Endothelial cell of umbilical vein (primary cell): ENCODE data around the gene ENO2. TPM values are rescaled to one million over a fixed set of nuclear protein-coding genes. Genes with fewer than 3 reads are reported as not detected.
"Not testable (repeated sequence)": the region's sequence is repeated elsewhere in the genome, so short reads cannot be mapped to it uniquely, and the experiment has no call there.

ENCODE experiments used
- Bru-seq: library from RNA; stranded (reverse); fragments of 400-500 nt; gene quantifications from one replicate; lab custom pipeline; 2021; lab: Mats Ljungman, UMichigan
- BruChase-seq, 2 experiments: library from RNA; stranded (reverse); fragments of 400-500 nt; gene quantifications; one replicate each; lab custom pipeline; 2021; lab: Mats Ljungman, UMichigan
- BruUV-seq: library from RNA; stranded (reverse); fragments of 400-500 nt; replicated peaks from 2 replicates; lab custom pipeline; 2021; lab: Mats Ljungman, UMichigan
- CTCF ChIA-PET: fragments of 300-600, 350-600 bp; sonication (Branson Sonifier 250); formaldehyde crosslinking; loops from one replicate; lab custom pipeline; 2021; ENCODE audit warnings: antibody characterized with exemption, inconsistent platforms; lab: Charles Lee
- POLR2A ChIA-PET: fragments of 300-600, 350-600 bp; sonication (Branson Sonifier 250); formaldehyde crosslinking; loops from one replicate; lab custom pipeline; 2021; ENCODE audit warnings: antibody characterized with exemption, inconsistent platforms; lab: Charles Lee
- DNase-seq: peaks from one replicate; pipeline ENCODE4 v3.0.0-alpha.2; 2011; ENCODE audit warnings: low read depth, low spot score
- FAIRE-seq: peaks from 2 replicates; lab custom pipeline; 2011; peaks lifted over from hg19 to GRCh38; lab: Jason Lieb, UNC
- H2AFZ ChIP-seq: 2 replicates; pipeline ENCODE4 v1.6.0; 2012; ENCODE audit warnings: low read depth, low read length, control low read depth, inconsistent platforms
- H3K27ac ChIP-seq: 2 replicates; pipeline ENCODE4 v1.5.1; 2011; ENCODE audit warnings: low read depth, mild to moderate bottlenecking, control low read depth, low read length, moderate library complexity; ENCODE audit not compliant: insufficient read depth
- H3K27me3 ChIP-seq, 2 experiments: 2 replicates each; pipeline versions ENCODE4 v1.6.0 to v1.6.1; 2011; ENCODE audit warnings: low read length in 2 of 2, mixed read lengths in 1 of 2; ENCODE audit not compliant: control insufficient read depth in 2 of 2, insufficient read depth in 2 of 2
- H3K36me3 ChIP-seq, 2 experiments: 2 replicates in 1 of 2; 3 replicates in 1 of 2; pipeline ENCODE4 v1.5.1; 2011; ENCODE audit warnings: low read length in 2 of 2, mild to moderate bottlenecking in 1 of 2, moderate library complexity in 1 of 2; ENCODE audit not compliant: control insufficient read depth in 2 of 2, insufficient read depth in 2 of 2; ENCODE audit errors: extremely low read depth in 1 of 2
- H3K4me1 ChIP-seq: 3 replicates; pipeline ENCODE4 v1.5.1; 2011; ENCODE audit warnings: mild to moderate bottlenecking, low read length; ENCODE audit not compliant: control insufficient read depth, insufficient read depth; ENCODE audit errors: extremely low read depth
- H3K4me2 ChIP-seq: 2 replicates; pipeline ENCODE4 v1.6.1; 2011; ENCODE audit warnings: low read length, control low read depth, mixed read lengths; ENCODE audit not compliant: insufficient read depth
- H3K4me3 ChIP-seq, 3 experiments: fragments of 200-600 bp in 1 of 3; sonication (generic), shearing (Covaris generic) in 1 of 3; replicated peaks in 1 of 3; 2 replicates each; pipeline ENCODE4 v1.5.1; 2011 to 2016; ENCODE audit warnings: control low read depth in 3 of 3, low read length in 3 of 3, mild to moderate bottlenecking in 2 of 3, inconsistent platforms in 1 of 3, low read depth in 1 of 3, moderate library complexity in 1 of 3; ENCODE audit not compliant: insufficient read depth in 1 of 3
- H3K79me2 ChIP-seq: 2 replicates; pipeline ENCODE4 v1.6.0; 2012; ENCODE audit warnings: low read length, inconsistent platforms; ENCODE audit not compliant: control insufficient read depth, insufficient read depth
- H3K9ac ChIP-seq: replicated peaks from 2 replicates; pipeline ENCODE3; 2011; ENCODE audit warnings: low read length, control low read depth; ENCODE audit not compliant: insufficient read depth; ENCODE audit errors: extremely low read depth
- H3K9me1 ChIP-seq: replicated peaks from 3 replicates; pipeline ENCODE4 v1.6.0; 2011; ENCODE audit warnings: mild to moderate bottlenecking, low read length; ENCODE audit not compliant: control insufficient read depth, insufficient read depth; ENCODE audit errors: extremely low read depth
- H3K9me3 ChIP-seq: replicated peaks from 2 replicates; pipeline ENCODE4 v1.5.1; 2012; ENCODE audit warnings: low read length, inconsistent platforms; ENCODE audit not compliant: control insufficient read depth, insufficient read depth
- H4K20me1 ChIP-seq: replicated peaks from 2 replicates; pipeline ENCODE3; 2011; ENCODE audit warnings: mild to moderate bottlenecking, low read length; ENCODE audit not compliant: control insufficient read depth, insufficient read depth; ENCODE audit errors: extremely low read depth
- CTCF ChIP-seq, 2 donors: IDR thresholded peaks; 1 replicate in 1 of 2; 2 replicates in 1 of 2; pipeline ENCODE4 v1.5.1; 2011; ENCODE audit warnings: low read length in 2 of 2, mild to moderate bottlenecking in 2 of 2, moderate library complexity in 2 of 2, control low read depth in 1 of 2, inconsistent platforms in 1 of 2, low read depth in 1 of 2; ENCODE audit not compliant: insufficient read depth in 1 of 2; ENCODE audit errors: extremely low read depth in 1 of 2
- GATA2 ChIP-seq: IDR thresholded peaks from 2 replicates; pipeline ENCODE4 v1.7.0; 2011; ENCODE audit warnings: low read depth, mild to moderate bottlenecking, moderate library complexity, mixed read lengths, low read length; ENCODE audit not compliant: insufficient read length, insufficient read depth
- JUN ChIP-seq: IDR thresholded peaks from 2 replicates; pipeline ENCODE4 v1.6.1; 2011; ENCODE audit warnings: borderline replicate concordance, low read depth; ENCODE audit not compliant: insufficient read length, insufficient read depth
- MAX ChIP-seq: IDR thresholded peaks from 2 replicates; pipeline ENCODE4 v1.6.1; 2011; ENCODE audit not compliant: insufficient read depth, insufficient read length
- MYC ChIP-seq: IDR thresholded peaks from one replicate; pipeline ENCODE4 v1.6.1; 2011; ENCODE audit warnings: mild to moderate bottlenecking, low read depth, low read length
- dilution Hi-C: fragments of 300-500 bp; cut with MboI; formaldehyde crosslinking; loops from one replicate; pipeline ENCODE4 v1.15.0; 2019; ENCODE audit warnings: low sequenced_read_pairs; ENCODE audit not compliant: extremely low pct_ligation_motif_present
- intact Hi-C: fragments of 100-400 bp; cut with micrococcal nuclease; formaldehyde crosslinking; loops from one replicate; pipeline ENCODE4 v1.10.0; 2022
- long read RNA-seq: library from polyadenylated mRNA; stranded (forward); transcript quantifications from one replicate; pipeline ENCODE4 v2.0.0, GENCODE V29; 2021
- polyA minus RNA-seq, 3 experiments: library from RNA; depleted of rRNA, polyadenylated mRNA; stranded (reverse); fragments of >200 nt; gene quantifications; 1 replicate in 1 of 3; 2 replicates in 2 of 3; pipeline ENCODE4 v1.2.3, GENCODE V29; 2011
- polyA plus RNA-seq, 4 experiments: library from polyadenylated mRNA; depleted of rRNA in 3 of 4; stranded (reverse) in 3 of 4; unstranded in 1 of 4; fragments of >200 nt; gene quantifications; 2 replicates each; pipeline versions ENCODE4 v1.2.1 to v1.2.3, GENCODE V29; 2011 to 2012; ENCODE audit warnings: missing spikeins in 1 of 4
- total RNA-seq: library from RNA; stranded (reverse); gene quantifications from 2 replicates; pipeline ENCODE4 v1.2.3, GENCODE V29; 2021

The ENO2 gene
- total RNA-seq (13.8 and 18.6 TPM in 2 replicates), polyA plus RNA-seq (9.1 and 11.4 TPM in 2 replicates), polyA minus RNA-seq (10.4 and 13.6 TPM in 2 replicates), Bru-seq, nascent RNA (percentile 38 among the genes with signal in this experiment), BruChase-seq, experiment 1, labeled RNA remaining after a 6-hour chase (percentile 55 among the genes with signal in this experiment), BruChase-seq, experiment 2, labeled RNA remaining after a 2-hour chase (percentile 45 among the genes with signal in this experiment)
- polyA plus RNA-seq (2011; cell fraction: cytosol; rRNA removed): 11.0 and 11.2 TPM in 2 replicates
- 35.7 and 41.5 TPM in 2 replicates for polyA plus RNA-seq (2011; cell fraction: nucleus; rRNA removed)
- polyA plus RNA-seq (2012): 18.1 and 20.0 TPM in 2 replicates
- 9.3 TPM for polyA minus RNA-seq (2011; cell fraction: cytosol; rRNA and poly(A)+ RNA removed)
- 4.6 TPM in 2 replicates for polyA minus RNA-seq (2011; cell fraction: nucleus; rRNA and poly(A)+ RNA removed)
- long read RNA-seq, transcript ENO2-201 (12 exons, 2,423 nt): major isoform, 10 of 21 reads
- long read RNA-seq, partial matches to known transcripts: 5 of 21 reads
- long read RNA-seq, other reads (novel, unspliced or antisense): 1 of 21 reads

DNA sequence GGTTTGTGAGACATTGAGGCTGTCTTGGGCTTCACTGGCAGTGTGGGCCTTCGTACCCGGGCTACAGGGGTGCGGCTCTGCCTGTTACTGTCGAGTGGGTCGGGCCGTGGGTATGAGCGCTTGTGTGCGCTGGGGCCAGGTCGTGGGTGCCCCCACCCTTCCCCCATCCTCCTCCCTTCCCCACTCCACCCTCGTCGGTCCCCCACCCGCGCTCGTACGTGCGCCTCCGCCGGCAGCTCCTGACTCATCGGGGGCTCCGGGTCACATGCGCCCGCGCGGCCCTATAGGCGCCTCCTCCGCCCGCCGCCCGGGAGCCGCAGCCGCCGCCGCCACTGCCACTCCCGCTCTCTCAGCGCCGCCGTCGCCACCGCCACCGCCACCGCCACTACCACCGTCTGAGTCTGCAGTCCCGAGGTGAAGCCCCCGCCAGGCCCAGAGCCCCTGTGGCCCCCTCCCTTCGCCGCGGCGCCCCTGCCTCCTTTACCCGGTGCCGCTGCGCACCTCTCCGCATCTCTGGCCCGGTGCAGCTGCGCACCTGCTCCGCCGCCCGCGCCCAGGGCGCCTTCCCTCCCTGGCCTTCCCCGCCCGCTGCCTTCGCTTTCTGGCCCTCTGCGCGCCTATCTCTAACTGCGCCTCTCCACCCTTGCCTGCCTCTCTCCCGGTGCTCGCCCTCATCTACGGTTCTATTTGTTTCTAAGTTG lies at the start of gene ENO2:
Gene ENO2 (plus strand): TSS at position 335 of the 701 bp plus-strand sequence. CDS start 1,253 bp downstream, outside the sequence.
- peak; percentile 51 for DNase-seq
- no peak for FAIRE-seq
- POLR2A ChIA-PET: no interaction called here
- Histone ChIP-seq H3K27ac (no peak within 1 kb of the TSS), H3K36me3 (no peaks in the 10 kb centered on the region), H3K4me3 (peak within 1 kb of the TSS; percentile 51 to 57 (median 52)), H3K27me3 (no peaks in the 10 kb centered on the region), H3K4me1 (peaks cover 11% of the 10 kb centered on the region), H3K4me2 (peak within 1 kb of the TSS; percentile 83), H3K9me3 (no peaks in the 10 kb centered on the region), H3K9me1 (no peaks in the 10 kb centered on the region), H3K79me2 (no peaks in the 10 kb centered on the region), H4K20me1 (no peaks in the 10 kb centered on the region), H2AFZ (peak within 1 kb of the TSS; percentile 98), H3K9ac (peak within 1 kb of the TSS; percentile 21)
- intact Hi-C loops (loop anchor here (1.0 kb wide), 1 partner anchor 10 kb away; no protein-coding TSS in a partner anchor), dilution Hi-C loops (no loop called here)
- no peak for TF ChIP-seq MAX
- no peak for TF ChIP-seq GATA2
- TF ChIP-seq MYC: no peak
- no peak for TF ChIP-seq JUN
- TF ChIP-seq CTCF (IDR thresholded peaks at IDR 0.05; ENCODE audit: extremely low read depth in 1 of 2, insufficient read depth in 1 of 2, low read depth in 1 of 2, low read length in 2 of 2): no peak
- BruUV-seq: no TSS peak
- CTCF ChIA-PET: interaction anchor here (0.7 to 0.9 kb wide), 2 partner anchors 11 to 23 kb away, joined by 3 read pairs; no protein-coding TSS in a partner anchor

- intact Hi-C loops, H3K9me1 ChIP-seq: not testable (repeated sequence)
- POLR2A ChIA-PET: interaction anchor here (0.9 to 1.8 kb wide), 2 partner anchors 11 to 13 kb away, joined by 4 to 5 read pairs; partner anchors contain the start of gene USP5
Measured at GRCh38 chr12:6865307-6865706, 49.1 kb upstream of the ENO2 start.

More at GRCh38 chr12:6865307-6865706, 49.1 kb upstream of the ENO2 start:
- H4K20me1 ChIP-seq, dilution Hi-C loops, BruUV-seq, H2AFZ ChIP-seq, H3K27me3 ChIP-seq, DNase-seq, H3K4me2 ChIP-seq, H3K9ac ChIP-seq, H3K27ac ChIP-seq, H3K4me3 ChIP-seq, FAIRE-seq, H3K9me3 ChIP-seq: not testable (repeated sequence)
- peaks cover 2 to 44% of the 10 kb centered on the region in 2 experiments for H3K36me3 ChIP-seq
- H3K4me1 ChIP-seq: peaks cover 21% of the 10 kb centered on the region
- CTCF ChIA-PET: interaction anchor here (0.9 to 1.2 kb wide), 2 partner anchors 8 to 13 kb away, joined by 3 to 4 read pairs; partner anchors contain the start of genes SPSB2 and USP5
- H3K79me2 ChIP-seq: peaks cover 28% of the 10 kb centered on the region
